SK-N-SH treated with all-trans-retinoic acid at 6 μM for 48 hours (cell line): ENCODE measurements around the gene ETFB.

Source experiments
- ARNTL ChIP-seq: fragments of 450-650 bp; formaldehyde crosslinking; IDR thresholded peaks from 2 replicates; pipeline ENCODE4 v1.5.0; 2020; ENCODE audit warnings: low read depth, mild to moderate bottlenecking, moderate library complexity, borderline replicate concordance
- BACH2 ChIP-seq: fragments of 250-450 bp; sonication (Bioruptor Pico); IDR thresholded peaks from 2 replicates; pipeline ENCODE4 v1.9.0; 2021; ENCODE audit warnings: mild to moderate bottlenecking, borderline replicate concordance
- CSDC2 ChIP-seq: fragments of 250-450 bp; sonication (Bioruptor Pico); IDR thresholded peaks from 2 replicates; pipeline ENCODE4 v1.5.0; 2020; ENCODE audit warnings: mild to moderate bottlenecking, moderate library complexity
- PATZ1 ChIP-seq: fragments of 250-450 bp; sonication (Bioruptor Pico); IDR thresholded peaks from 2 replicates; pipeline ENCODE4 v1.8.0; 2020; ENCODE audit warnings: mild to moderate bottlenecking, moderate library complexity, borderline replicate concordance

GRCh38 chr19:51375504-51376221 lies 9.5 kb upstream of the ETFB start:
- TF ChIP-seq PATZ1 (CRISPR knock-in tag) (no peak), ARNTL (CRISPR knock-in tag) (no peak), CSDC2 (CRISPR knock-in tag) (no peak), BACH2 (CRISPR knock-in tag) (no peak)
